OCI-LY1 (cell line): ENCODE results near the gene B3GALNT1.

ENCODE experiments used
- H2AFZ ChIP-seq: fragments of 200-600 bp; sonication (generic), shearing (Covaris generic); 2 replicates; pipeline ENCODE4 v1.6.0; 2014; ENCODE audit warnings: antibody characterized with exemption, mild to moderate bottlenecking, low read length
- H3F3A ChIP-seq: fragments of 200-600 bp; sonication (generic), shearing (Covaris generic); 2 replicates; pipeline ENCODE4 v1.6.0; 2014; ENCODE audit warnings: mild to moderate bottlenecking, antibody characterized with exemption, low read length, moderate library complexity; ENCODE audit not compliant: insufficient read depth
- H3K27ac ChIP-seq: fragments of 200-600 bp; sonication (generic); 2 replicates; pipeline ENCODE4 v1.5.1; 2014; ENCODE audit warnings: low read length, mixed run types, mild to moderate bottlenecking, low read depth; ENCODE audit not compliant: poor library complexity, severe bottlenecking
- H3K27me3 ChIP-seq: fragments of 200-600 bp; sonication (generic); 2 replicates; pipeline ENCODE4 v1.6.0; 2014; ENCODE audit warnings: antibody characterized with exemption, mild to moderate bottlenecking, low read length, moderate library complexity; ENCODE audit not compliant: insufficient read depth
- H3K36me3 ChIP-seq: fragments of 200-600 bp; sonication (generic); 2 replicates; pipeline ENCODE4 v1.6.1; 2014; ENCODE audit warnings: mild to moderate bottlenecking, antibody characterized with exemption, low read length, moderate library complexity, mixed read lengths; ENCODE audit not compliant: insufficient read depth
- H3K4me1 ChIP-seq: fragments of 200-600 bp; sonication (generic); 2 replicates; pipeline ENCODE4 v1.5.1; 2014; ENCODE audit warnings: mild to moderate bottlenecking, low read length, moderate library complexity; ENCODE audit not compliant: insufficient read depth, severe bottlenecking
- H3K4me2 ChIP-seq: fragments of 200-600 bp; sonication (generic), shearing (Covaris generic); 2 replicates; pipeline ENCODE4 v1.6.1; 2014; ENCODE audit warnings: low read length
- H3K4me3 ChIP-seq: fragments of 200-600 bp; sonication (generic); 2 replicates; pipeline ENCODE4 v1.5.1; 2014; ENCODE audit warnings: low read length, low read depth, mild to moderate bottlenecking, mixed read lengths; ENCODE audit not compliant: poor library complexity, severe bottlenecking
- H3K79me2 ChIP-seq: fragments of 200-600 bp; shearing (Covaris generic); 2 replicates; pipeline ENCODE4 v1.6.1; 2016; ENCODE audit warnings: mixed run types, low read length, mixed read lengths; ENCODE audit not compliant: insufficient read depth
- H3K9ac ChIP-seq: fragments of 200-600 bp; sonication (generic), shearing (Covaris generic); 2 replicates; pipeline ENCODE4 v1.6.1; 2014; ENCODE audit warnings: mild to moderate bottlenecking, low read length, mixed read lengths
- H3K9me2 ChIP-seq: fragments of 200-600 bp; sonication (generic), shearing (Covaris generic); 2 replicates; pipeline ENCODE4 v1.6.1; 2014; ENCODE audit warnings: low read depth, mild to moderate bottlenecking, low read length, mixed read lengths
- H3K9me3 ChIP-seq: fragments of 200-600 bp; shearing (Covaris generic); 2 replicates; pipeline ENCODE4 v1.6.1; 2014; ENCODE audit warnings: low read length, mixed read lengths
- H4K20me1 ChIP-seq: fragments of 200-600 bp; sonication (generic), shearing (Covaris generic); 2 replicates; pipeline ENCODE4 v1.6.0; 2016; ENCODE audit warnings: mild to moderate bottlenecking, low read length; ENCODE audit not compliant: insufficient read depth
- EZH2 ChIP-seq: fragments of 200-600 bp; sonication (generic), shearing (Covaris generic); IDR thresholded peaks from 2 replicates; pipeline ENCODE4 v1.8.0; 2017; ENCODE audit warnings: borderline replicate concordance, mixed run types, mild to moderate bottlenecking, antibody characterized with exemption, low read length, moderate library complexity, mixed read lengths
- TF ChIP-seq, protein P1 (sequence below): fragments of 200-600 bp; sonication (generic), shearing (Covaris generic); IDR thresholded peaks from 2 replicates; pipeline ENCODE4 v1.5.1; 2017; ENCODE audit warnings: mild to moderate bottlenecking, antibody characterized with exemption, low read length, moderate library complexity, mixed read lengths

B3GALNT1 gene

DNA sequence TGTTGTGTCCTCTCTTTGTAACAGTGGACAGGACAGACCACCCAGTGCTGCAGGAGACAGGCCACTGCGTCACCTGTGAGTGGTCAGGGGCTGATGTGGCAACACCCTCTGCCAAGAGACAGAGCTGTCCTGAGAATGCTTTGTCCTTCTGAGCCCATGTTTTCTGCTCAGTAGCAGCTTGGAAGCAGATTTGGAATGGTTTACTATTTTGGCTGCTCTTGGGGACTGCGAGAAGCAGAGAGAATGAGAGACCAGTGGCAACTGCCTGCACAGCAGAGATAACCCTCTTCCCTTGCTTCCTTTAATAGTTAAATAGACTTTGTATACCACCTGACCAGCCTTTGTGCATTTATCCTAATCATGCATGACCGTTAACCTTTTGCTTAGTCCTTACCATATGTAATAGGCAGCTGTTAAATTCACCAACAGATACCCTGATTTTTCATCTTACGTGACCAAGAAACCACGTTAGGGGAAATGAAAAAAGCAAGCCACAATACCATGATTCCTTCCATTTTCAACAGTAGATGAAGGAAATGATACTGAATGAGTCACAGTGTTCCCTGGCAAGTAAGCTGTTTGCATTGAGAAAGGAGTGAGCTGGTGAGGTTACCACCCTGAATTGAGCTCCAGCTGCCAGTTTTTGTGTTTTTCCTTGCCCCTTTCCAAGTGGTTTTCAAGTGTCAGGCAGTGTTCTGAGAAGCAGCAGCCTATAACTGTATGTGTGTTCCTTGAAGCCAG is 35.5 kb downstream of the B3GALNT1 start:
- Histone ChIP-seq H3K4me3 (no peak overlapping the region), H3K4me2 (no peak overlapping the region), H3K9me3 (no peaks in the 10 kb centered on the region)

DNA sequence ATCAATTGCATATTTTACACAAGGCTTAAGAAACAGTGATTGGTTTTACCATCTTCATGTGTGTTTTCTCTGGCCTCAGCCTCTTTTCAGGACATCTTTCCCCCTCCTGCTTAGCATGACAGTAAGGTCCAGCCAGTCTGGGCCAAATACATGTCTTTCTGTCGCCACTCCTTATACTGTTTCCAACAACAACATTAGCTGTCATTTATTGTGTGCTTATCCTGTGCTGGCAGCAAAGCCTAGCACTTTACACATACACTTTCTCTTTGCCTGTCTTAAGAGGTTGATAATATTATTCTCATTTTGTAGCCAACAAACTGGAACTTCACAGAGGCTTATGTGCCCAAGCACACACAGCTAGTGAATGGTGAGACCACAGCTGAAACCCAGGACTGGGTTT is 37.8 kb downstream of the B3GALNT1 start:
- Histone ChIP-seq H2AFZ (no peak overlapping the region), H3K4me3 (no peak overlapping the region), H3K9me2 (no peaks in the 10 kb centered on the region), H3K27ac (no peak overlapping the region), H3K4me1 (no peaks in the 10 kb centered on the region), H3K36me3 (no peaks in the 10 kb centered on the region), H4K20me1 (no peaks in the 10 kb centered on the region), H3K4me2 (no peak overlapping the region), H3K27me3 (no peaks in the 10 kb centered on the region), H3K9me3 (no peaks in the 10 kb centered on the region), H3F3A (no peaks in the 10 kb centered on the region), H3K79me2 (no peaks in the 10 kb centered on the region), H3K9ac (no peak overlapping the region)
- TF ChIP-seq EZH2: no peak
- TF ChIP-seq, protein P1, sequence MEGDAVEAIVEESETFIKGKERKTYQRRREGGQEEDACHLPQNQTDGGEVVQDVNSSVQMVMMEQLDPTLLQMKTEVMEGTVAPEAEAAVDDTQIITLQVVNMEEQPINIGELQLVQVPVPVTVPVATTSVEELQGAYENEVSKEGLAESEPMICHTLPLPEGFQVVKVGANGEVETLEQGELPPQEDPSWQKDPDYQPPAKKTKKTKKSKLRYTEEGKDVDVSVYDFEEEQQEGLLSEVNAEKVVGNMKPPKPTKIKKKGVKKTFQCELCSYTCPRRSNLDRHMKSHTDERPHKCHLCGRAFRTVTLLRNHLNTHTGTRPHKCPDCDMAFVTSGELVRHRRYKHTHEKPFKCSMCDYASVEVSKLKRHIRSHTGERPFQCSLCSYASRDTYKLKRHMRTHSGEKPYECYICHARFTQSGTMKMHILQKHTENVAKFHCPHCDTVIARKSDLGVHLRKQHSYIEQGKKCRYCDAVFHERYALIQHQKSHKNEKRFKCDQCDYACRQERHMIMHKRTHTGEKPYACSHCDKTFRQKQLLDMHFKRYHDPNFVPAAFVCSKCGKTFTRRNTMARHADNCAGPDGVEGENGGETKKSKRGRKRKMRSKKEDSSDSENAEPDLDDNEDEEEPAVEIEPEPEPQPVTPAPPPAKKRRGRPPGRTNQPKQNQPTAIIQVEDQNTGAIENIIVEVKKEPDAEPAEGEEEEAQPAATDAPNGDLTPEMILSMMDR: no peak

More for the DNA sequence above, 35.5 kb downstream of the B3GALNT1 start:
- no peaks in the 10 kb centered on the region for H3K4me1 ChIP-seq
- no peaks in the 10 kb centered on the region for H3K9me2 ChIP-seq
- no peaks in the 10 kb centered on the region for H4K20me1 ChIP-seq
- H3K27me3 ChIP-seq: no peaks in the 10 kb centered on the region
- no peaks in the 10 kb centered on the region for H3K79me2 ChIP-seq
- H3K27ac ChIP-seq: no peak overlapping the region
- no peak overlapping the region for H3K9ac ChIP-seq
- no peaks in the 10 kb centered on the region for H3F3A ChIP-seq
- H2AFZ ChIP-seq: no peak overlapping the region
- TF ChIP-seq EZH2: no peak
- TF ChIP-seq, protein P1: no peak
- no peaks in the 10 kb centered on the region for H3K36me3 ChIP-seq

DNA sequence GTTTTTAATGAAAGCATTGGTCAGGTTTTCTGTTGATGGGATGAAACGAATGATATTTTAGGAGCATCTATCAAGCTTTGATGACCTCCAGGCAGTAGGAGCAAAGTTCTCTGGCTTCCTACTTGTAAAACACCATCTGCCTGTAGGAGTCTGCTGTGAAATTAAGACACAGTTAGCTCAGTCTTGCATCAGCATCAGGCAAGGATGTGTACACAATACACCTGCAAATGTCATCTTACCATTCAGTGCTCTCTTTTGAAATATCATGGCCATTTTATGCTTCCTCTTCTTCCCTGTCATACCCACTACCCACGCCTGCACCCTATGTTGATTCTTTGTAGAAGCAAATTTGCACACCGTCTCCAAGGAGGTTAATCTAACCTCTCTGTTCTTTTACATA is 38.2 kb downstream of the B3GALNT1 start:
- no peaks in the 10 kb centered on the region for H3K9me2 ChIP-seq
- H3F3A ChIP-seq: no peaks in the 10 kb centered on the region
- H3K27ac ChIP-seq: no peak overlapping the region
- no peak overlapping the region for H3K4me3 ChIP-seq
- H3K4me2 ChIP-seq: no peak overlapping the region
- H2AFZ ChIP-seq: no peak overlapping the region
- no peaks in the 10 kb centered on the region for H3K79me2 ChIP-seq
- no peaks in the 10 kb centered on the region for H3K4me1 ChIP-seq
- H3K36me3 ChIP-seq: no peaks in the 10 kb centered on the region
- H3K27me3 ChIP-seq: no peaks in the 10 kb centered on the region
- TF ChIP-seq, protein P1: no peak
- no peak for TF ChIP-seq EZH2
- no peaks in the 10 kb centered on the region for H4K20me1 ChIP-seq
- H3K9me3 ChIP-seq: no peaks in the 10 kb centered on the region
- no peak overlapping the region for H3K9ac ChIP-seq
